ENCODE data around the gene TCERG1L. TPM values are rescaled to one million over a fixed set of nuclear protein-coding genes. Genes with fewer than 3 reads are reported as not detected.

The TCERG1L gene
- total RNA-seq, 1 experiment from 2014 or later = not detected

DNA sequence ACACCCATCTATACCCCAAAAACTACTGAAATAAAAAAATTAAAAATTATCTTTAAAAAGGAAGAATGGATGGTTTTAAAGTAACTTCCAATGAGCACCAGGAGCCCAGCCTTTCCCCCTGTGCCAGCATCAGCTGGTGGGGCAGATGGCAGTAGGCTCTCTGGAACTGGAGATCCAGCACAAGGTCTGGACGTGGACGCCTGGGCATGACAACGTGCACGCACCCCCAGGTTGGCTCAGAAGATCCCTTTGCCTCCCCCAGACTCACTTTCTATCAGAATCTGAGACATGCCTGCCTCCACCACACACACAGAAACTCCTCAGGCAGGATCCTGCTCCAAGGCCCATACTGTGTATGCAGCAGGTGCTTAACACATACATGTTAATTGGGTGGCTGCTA lies 35.8 kb downstream of the TCERG1L start:
- no TSS peak for BruUV-seq (replicated peaks)
- no peak overlapping the region for H3K4me2 ChIP-seq
- intact Hi-C loops (cut with micrococcal nuclease; ENCODE audit: unreplicated experiment) = no loop called here
- H3K4me3 ChIP-seq = no peak overlapping the region
- peaks cover 39% of the 10 kb centered on the region for H3K27me3 ChIP-seq (ENCODE audit: insufficient read depth, low read depth)
- H3K79me2 ChIP-seq (ENCODE audit: low read depth) = no peaks in the 10 kb centered on the region
- DNase-seq = no peak
- H3K27ac ChIP-seq = no peak overlapping the region
- TF ChIP-seq, protein P1, sequence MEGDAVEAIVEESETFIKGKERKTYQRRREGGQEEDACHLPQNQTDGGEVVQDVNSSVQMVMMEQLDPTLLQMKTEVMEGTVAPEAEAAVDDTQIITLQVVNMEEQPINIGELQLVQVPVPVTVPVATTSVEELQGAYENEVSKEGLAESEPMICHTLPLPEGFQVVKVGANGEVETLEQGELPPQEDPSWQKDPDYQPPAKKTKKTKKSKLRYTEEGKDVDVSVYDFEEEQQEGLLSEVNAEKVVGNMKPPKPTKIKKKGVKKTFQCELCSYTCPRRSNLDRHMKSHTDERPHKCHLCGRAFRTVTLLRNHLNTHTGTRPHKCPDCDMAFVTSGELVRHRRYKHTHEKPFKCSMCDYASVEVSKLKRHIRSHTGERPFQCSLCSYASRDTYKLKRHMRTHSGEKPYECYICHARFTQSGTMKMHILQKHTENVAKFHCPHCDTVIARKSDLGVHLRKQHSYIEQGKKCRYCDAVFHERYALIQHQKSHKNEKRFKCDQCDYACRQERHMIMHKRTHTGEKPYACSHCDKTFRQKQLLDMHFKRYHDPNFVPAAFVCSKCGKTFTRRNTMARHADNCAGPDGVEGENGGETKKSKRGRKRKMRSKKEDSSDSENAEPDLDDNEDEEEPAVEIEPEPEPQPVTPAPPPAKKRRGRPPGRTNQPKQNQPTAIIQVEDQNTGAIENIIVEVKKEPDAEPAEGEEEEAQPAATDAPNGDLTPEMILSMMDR (conservative IDR thresholded peaks at IDR 0.05) = no peak
- TF ChIP-seq EZH2 (IDR thresholded peaks at IDR 0.05; ENCODE audit: low read depth) = no peak
- no peaks in the 10 kb centered on the region for H3K9me2 ChIP-seq (ENCODE audit: insufficient read depth)
- no peaks in the 10 kb centered on the region for H3K36me3 ChIP-seq (ENCODE audit: low read depth)
- no peaks in the 10 kb centered on the region for H3F3A ChIP-seq (ENCODE audit: insufficient read depth, low read depth)
- H3K4me1 ChIP-seq (replicated peaks; ENCODE audit: insufficient read depth) = no peaks in the 10 kb centered on the region
- no peaks in the 10 kb centered on the region for H4K20me1 ChIP-seq (ENCODE audit: insufficient read depth)
- H2AFZ ChIP-seq = no peak overlapping the region
- CTCF ChIA-PET = no interaction called here
- POLR2A ChIA-PET (ENCODE audit: unreplicated experiment) = no interaction called here
- H3K9me3 ChIP-seq (ENCODE audit: insufficient read depth, low read depth) = no peaks in the 10 kb centered on the region

- Histone ChIP-seq H3K27me3 (ENCODE audit: insufficient read depth, low read depth) (peaks cover 45% of the 10 kb centered on the region), H3K4me1 (replicated peaks; ENCODE audit: insufficient read depth) (no peaks in the 10 kb centered on the region), H3K9me2 (ENCODE audit: insufficient read depth) (no peaks in the 10 kb centered on the region), H3K36me3 (ENCODE audit: low read depth) (no peaks in the 10 kb centered on the region), H2AFZ (no peak overlapping the region), H3F3A (ENCODE audit: insufficient read depth, low read depth) (no peaks in the 10 kb centered on the region), H3K79me2 (ENCODE audit: low read depth) (no peaks in the 10 kb centered on the region), H3K4me2 (no peak overlapping the region), H3K27ac (no peak overlapping the region), H4K20me1 (ENCODE audit: insufficient read depth) (no peaks in the 10 kb centered on the region), H3K4me3 (no peak overlapping the region), H3K9me3 (ENCODE audit: insufficient read depth, low read depth) (no peaks in the 10 kb centered on the region)
- CTCF ChIA-PET = no interaction called here
- intact Hi-C loops (cut with micrococcal nuclease; ENCODE audit: unreplicated experiment) = no loop called here
- TF ChIP-seq, protein P1 (conservative IDR thresholded peaks at IDR 0.05) = no peak
- TF ChIP-seq EZH2 (IDR thresholded peaks at IDR 0.05; ENCODE audit: low read depth) = no peak
- POLR2A ChIA-PET (ENCODE audit: unreplicated experiment) = no interaction called here
- no TSS peak for BruUV-seq (replicated peaks)
- DNase-seq = no peak
Observed at GRCh38 chr10:131274883-131275282, 36.6 kb downstream of the TCERG1L start.

- no peak overlapping the region for H3K4me3 ChIP-seq
- ChIA-PET POLR2A (ENCODE audit: unreplicated experiment) (no interaction called here), CTCF (no interaction called here)
- no peaks in the 10 kb centered on the region for H3F3A ChIP-seq (ENCODE audit: insufficient read depth, low read depth)
- intact Hi-C loops (cut with micrococcal nuclease; ENCODE audit: unreplicated experiment) = no loop called here
- H3K9me2 ChIP-seq (ENCODE audit: insufficient read depth) = no peaks in the 10 kb centered on the region
- H2AFZ ChIP-seq = no peak overlapping the region
- no peak for DNase-seq
- H3K9me3 ChIP-seq (ENCODE audit: insufficient read depth, low read depth) = no peaks in the 10 kb centered on the region
- TF ChIP-seq, protein P1 (conservative IDR thresholded peaks at IDR 0.05) = no peak
- no peak for TF ChIP-seq EZH2 (IDR thresholded peaks at IDR 0.05; ENCODE audit: low read depth)
- no peaks in the 10 kb centered on the region for H3K79me2 ChIP-seq (ENCODE audit: low read depth)
- no peaks in the 10 kb centered on the region for H3K36me3 ChIP-seq (ENCODE audit: low read depth)
- no peak overlapping the region for H3K27ac ChIP-seq
- no peak overlapping the region for H3K4me2 ChIP-seq
- BruUV-seq (replicated peaks) = no TSS peak
- H4K20me1 ChIP-seq (ENCODE audit: insufficient read depth) = no peaks in the 10 kb centered on the region
- no peaks in the 10 kb centered on the region for H3K4me1 ChIP-seq (replicated peaks; ENCODE audit: insufficient read depth)
- H3K27me3 ChIP-seq (ENCODE audit: insufficient read depth, low read depth) = peaks cover 45% of the 10 kb centered on the region
Observed at GRCh38 chr10:131274133-131274880, 37.2 kb downstream of the TCERG1L start.

All from PC-9 (cell line).